Caco-2 (cell line): Measurements from ENCODE around the gene FRMD3. TPM values are rescaled to one million over a fixed set of nuclear protein-coding genes. Genes with fewer than 3 reads are reported as not detected.
A peak's percentile ranks its signal among the peaks of the same experiment; 100 is the strongest.

Experiments used
- BruUV-seq: library from RNA; stranded (reverse); fragments of 400-500 nt; replicated peaks from 2 replicates; lab custom pipeline; 2021; lab: Mats Ljungman, UMichigan
- CTCF ChIA-PET: fragments of 300-600 bp; sonication (Branson Sonifier 250); formaldehyde crosslinking; loops from one replicate; lab custom pipeline; 2022; ENCODE audit warnings: antibody characterized with exemption; lab: Charles Lee
- POLR2A ChIA-PET: fragments of 300-600 bp; sonication (Branson Sonifier 250); formaldehyde crosslinking; loops from one replicate; lab custom pipeline; 2022; ENCODE audit warnings: antibody characterized with exemption; lab: Charles Lee
- DNase-seq, 2 experiments: peaks; one replicate each; pipeline versions ENCODE4 v3.0.0 to v3.0.0-alpha.2; 2020 to 2022
- H3K27me3 ChIP-seq: replicated peaks from 2 replicates; pipeline ENCODE4 v1.6.0; 2011; ENCODE audit warnings: low read length; ENCODE audit not compliant: control insufficient read depth, insufficient read depth
- H3K36me3 ChIP-seq: 2 replicates; pipeline ENCODE4 v1.5.1; 2011; ENCODE audit warnings: low read length; ENCODE audit not compliant: control insufficient read depth, insufficient read depth
- H3K4me1 ChIP-seq: fragments of 250-450 bp; sonication (Bioruptor Pico); 2 replicates; pipeline ENCODE4 v1.5.1; 2020; ENCODE audit warnings: mild to moderate bottlenecking
- H3K4me3 ChIP-seq: 2 replicates; pipeline ENCODE4 v1.5.1; 2011; ENCODE audit warnings: low read depth, mild to moderate bottlenecking, control low read depth, low read length
- H3K9me3 ChIP-seq: fragments of 250-450 bp; sonication (Bioruptor Pico); 2 replicates; pipeline ENCODE4 v1.5.1; 2020; ENCODE audit warnings: mild to moderate bottlenecking, moderate library complexity
- H3K27ac Mint-ChIP-seq: one replicate; pipeline ENCODE4 v1.8.0; 2022; ENCODE audit warnings: mixed read lengths; ENCODE audit not compliant: unreplicated experiment
- H3K27me3 Mint-ChIP-seq: one replicate; pipeline ENCODE4 v1.8.0; 2022; ENCODE audit warnings: mixed read lengths; ENCODE audit not compliant: insufficient read depth, unreplicated experiment
- H3K36me3 Mint-ChIP-seq: one replicate; pipeline ENCODE4 v1.8.0; 2022; ENCODE audit warnings: mild to moderate bottlenecking, mixed read lengths; ENCODE audit not compliant: insufficient read depth, unreplicated experiment
- H3K4me1 Mint-ChIP-seq: one replicate; pipeline ENCODE4 v1.8.0; 2022; ENCODE audit warnings: low read depth, mixed read lengths; ENCODE audit not compliant: unreplicated experiment
- H3K4me3 Mint-ChIP-seq: one replicate; pipeline ENCODE4 v1.8.0; 2022; ENCODE audit warnings: mild to moderate bottlenecking, moderate library complexity, mixed read lengths; ENCODE audit not compliant: unreplicated experiment
- H3K9me3 Mint-ChIP-seq: one replicate; pipeline ENCODE4 v1.8.0; 2022; ENCODE audit warnings: mixed read lengths; ENCODE audit not compliant: unreplicated experiment
- intact Hi-C: fragments of 100-400 bp; cut with micrococcal nuclease; formaldehyde crosslinking; loops from one replicate; pipeline ENCODE4 v1.10.0; 2022; ENCODE audit not compliant: unreplicated experiment
- total RNA-seq: library from RNA; stranded (reverse); gene quantifications from 2 replicates; pipeline ENCODE4 v1.2.3, GENCODE V29; 2022
- TF ChIP-seq, protein P1 (sequence below), 2 experiments: fragments of 200-600 bp in 1 of 2; IDR thresholded peaks; 1 replicate in 1 of 2; 2 replicates in 1 of 2; pipeline versions ENCODE4 v1.5.1 to v1.8.0; 2011 to 2022; ENCODE audit warnings: antibody characterized with exemption in 1 of 2, control low read depth in 1 of 2, inconsistent platforms in 1 of 2, low read depth in 1 of 2, low read length in 1 of 2, mild to moderate bottlenecking in 1 of 2, moderate library complexity in 1 of 2; ENCODE audit not compliant: insufficient read depth in 1 of 2, severe bottlenecking in 1 of 2, unreplicated experiment in 1 of 2

FRMD3 gene
- total RNA-seq, 1 experiment from 2014 or later, result not detected

DNA sequence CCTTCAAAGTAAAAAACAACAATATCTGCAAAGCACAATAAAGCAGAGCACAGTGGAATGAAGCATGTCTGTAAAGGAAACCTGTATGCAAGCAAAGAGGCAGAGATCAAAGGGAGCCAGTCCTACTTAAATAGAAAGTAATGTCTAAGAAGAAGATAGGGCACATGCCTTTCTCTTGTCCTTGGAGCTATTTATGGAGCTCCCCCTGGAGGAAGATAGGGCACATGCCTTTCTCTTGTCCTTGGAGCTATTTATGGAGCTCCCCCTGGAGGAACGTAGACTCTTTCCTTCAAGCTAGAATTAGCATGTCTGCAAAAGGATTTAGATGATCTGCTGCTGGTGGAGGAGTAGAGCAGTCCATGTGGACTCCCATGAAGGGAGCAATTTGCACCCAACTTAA is 307.2 kb downstream of the FRMD3 start:
- Mint-ChIP-seq H3K27me3 (no peaks in the 10 kb centered on the region), H3K27ac (no peak overlapping the region), H3K9me3 (no peaks in the 10 kb centered on the region), H3K4me1 (no peaks in the 10 kb centered on the region), H3K4me3 (no peak overlapping the region), H3K36me3 (no peaks in the 10 kb centered on the region)
- Histone ChIP-seq H3K4me3 (no peak overlapping the region), H3K36me3 (no peaks in the 10 kb centered on the region), H3K9me3 (no peaks in the 10 kb centered on the region), H3K4me1 (no peaks in the 10 kb centered on the region), H3K27me3 (no peaks in the 10 kb centered on the region)
- POLR2A ChIA-PET, result no interaction called here
- intact Hi-C loops, result loop anchor here (1.0 kb wide), 1 partner anchor 32 kb away; no protein-coding TSS in a partner anchor
- TF ChIP-seq, protein P1, sequence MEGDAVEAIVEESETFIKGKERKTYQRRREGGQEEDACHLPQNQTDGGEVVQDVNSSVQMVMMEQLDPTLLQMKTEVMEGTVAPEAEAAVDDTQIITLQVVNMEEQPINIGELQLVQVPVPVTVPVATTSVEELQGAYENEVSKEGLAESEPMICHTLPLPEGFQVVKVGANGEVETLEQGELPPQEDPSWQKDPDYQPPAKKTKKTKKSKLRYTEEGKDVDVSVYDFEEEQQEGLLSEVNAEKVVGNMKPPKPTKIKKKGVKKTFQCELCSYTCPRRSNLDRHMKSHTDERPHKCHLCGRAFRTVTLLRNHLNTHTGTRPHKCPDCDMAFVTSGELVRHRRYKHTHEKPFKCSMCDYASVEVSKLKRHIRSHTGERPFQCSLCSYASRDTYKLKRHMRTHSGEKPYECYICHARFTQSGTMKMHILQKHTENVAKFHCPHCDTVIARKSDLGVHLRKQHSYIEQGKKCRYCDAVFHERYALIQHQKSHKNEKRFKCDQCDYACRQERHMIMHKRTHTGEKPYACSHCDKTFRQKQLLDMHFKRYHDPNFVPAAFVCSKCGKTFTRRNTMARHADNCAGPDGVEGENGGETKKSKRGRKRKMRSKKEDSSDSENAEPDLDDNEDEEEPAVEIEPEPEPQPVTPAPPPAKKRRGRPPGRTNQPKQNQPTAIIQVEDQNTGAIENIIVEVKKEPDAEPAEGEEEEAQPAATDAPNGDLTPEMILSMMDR (IDR thresholded peaks at IDR 0.05; ENCODE audit: insufficient read depth in 1 of 2, low read depth in 1 of 2, low read length in 1 of 2, severe bottlenecking in 1 of 2, unreplicated experiment in 1 of 2), result no peak
- CTCF ChIA-PET, result interaction anchor here (0.7 to 0.9 kb wide), 2 partner anchors 11 to 390 kb away, joined by 3 read pairs; no protein-coding TSS in a partner anchor
- BruUV-seq, result no TSS peak
- peak in 1 of 2 experiments; percentile 5 for DNase-seq

DNA sequence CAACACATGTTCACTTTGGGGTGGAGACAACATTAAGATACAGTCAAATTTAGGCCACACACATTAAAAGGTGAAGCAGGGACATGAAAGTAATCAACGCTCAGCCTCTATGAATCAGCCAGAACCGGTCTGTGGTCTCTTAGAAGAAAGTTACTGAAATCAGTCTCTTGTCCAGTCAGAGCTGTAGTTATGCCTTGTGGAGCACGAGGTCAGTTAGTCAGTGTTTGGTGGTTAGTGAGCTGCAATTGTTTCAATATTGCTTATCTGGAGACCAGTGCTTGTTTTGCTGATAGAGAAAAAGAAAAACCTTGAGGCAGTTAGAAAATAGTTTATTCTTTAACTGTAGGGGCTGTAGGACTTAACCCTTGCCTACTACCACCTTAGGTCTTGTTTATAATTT is 317.5 kb downstream of the FRMD3 start:
- intact Hi-C loops, result no loop called here
- POLR2A ChIA-PET, result no interaction called here
- no peak overlapping the region for H3K4me3 ChIP-seq
- Mint-ChIP-seq H3K9me3 (no peaks in the 10 kb centered on the region), H3K27ac (no peak overlapping the region), H3K4me1 (no peaks in the 10 kb centered on the region), H3K36me3 (no peaks in the 10 kb centered on the region), H3K27me3 (no peaks in the 10 kb centered on the region), H3K4me3 (peak overlapping the region; percentile 78)
- H3K27me3 ChIP-seq, result no peaks in the 10 kb centered on the region
- TF ChIP-seq, protein P1 (IDR thresholded peaks at IDR 0.05; ENCODE audit: insufficient read depth in 1 of 2, low read depth in 1 of 2, low read length in 1 of 2, severe bottlenecking in 1 of 2, unreplicated experiment in 1 of 2), result no peak
- no peaks in the 10 kb centered on the region for H3K9me3 ChIP-seq
- DNase-seq, result no peak
- CTCF ChIA-PET, result interaction anchor here (0.6 kb wide), 1 partner anchor 157 kb away, joined by 3 read pairs; no protein-coding TSS in a partner anchor
- no TSS peak for BruUV-seq
- no peaks in the 10 kb centered on the region for H3K36me3 ChIP-seq
- 0 out of 2 replicates have a peak, but pooled peaks cover 9% of the 10 kb centered on the region for H3K4me1 ChIP-seq

DNA sequence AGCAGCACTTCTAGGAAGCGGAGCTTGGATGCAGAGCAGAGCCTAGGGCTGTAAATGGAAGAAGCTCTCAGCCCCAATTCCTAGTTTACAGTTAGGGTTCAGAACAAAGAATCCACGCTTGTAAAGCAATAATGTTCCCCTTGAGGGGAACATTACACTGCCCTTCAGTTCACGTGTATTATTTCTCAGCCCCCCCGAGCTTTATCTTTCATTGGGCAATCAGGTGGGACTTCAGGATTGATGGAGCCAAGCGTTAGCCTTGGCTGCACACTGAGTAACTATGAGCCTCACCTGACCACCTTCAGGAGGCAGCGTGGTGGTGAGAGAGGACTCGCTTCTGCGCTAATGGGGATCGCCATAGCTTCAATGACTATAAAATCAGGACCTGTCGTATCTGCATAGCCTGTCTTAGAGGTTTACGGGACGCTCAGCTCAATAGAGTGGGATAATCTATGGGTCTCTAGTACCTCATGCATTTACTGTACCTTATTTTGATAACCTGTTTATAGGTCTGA is 318.2 kb downstream of the FRMD3 start:
- intact Hi-C loops, result no loop called here
- H3K9me3 Mint-ChIP-seq, result no peaks in the 10 kb centered on the region
- ChIA-PET CTCF (interaction anchor here (0.6 to 1.1 kb wide), 4 partner anchors 11 to 324 kb away, joined by 3 to 4 read pairs (median 3); no protein-coding TSS in a partner anchor), POLR2A (no interaction called here)
- 0 out of 2 replicates have a peak, but pooled peaks cover 9% of the 10 kb centered on the region for H3K4me1 ChIP-seq
- DNase-seq, result no peak
- H3K4me3 Mint-ChIP-seq, result peak overlapping the region; percentile 78
- TF ChIP-seq, protein P1 (IDR thresholded peaks at IDR 0.05; ENCODE audit: insufficient read depth in 1 of 2, low read depth in 1 of 2, low read length in 1 of 2, severe bottlenecking in 1 of 2, unreplicated experiment in 1 of 2), result no peak
- no peaks in the 10 kb centered on the region for H3K36me3 ChIP-seq
- no peaks in the 10 kb centered on the region for H3K27me3 ChIP-seq
- H3K36me3 Mint-ChIP-seq, result no peaks in the 10 kb centered on the region
- no peaks in the 10 kb centered on the region for H3K4me1 Mint-ChIP-seq
- H3K4me3 ChIP-seq, result peak overlapping the region; percentile 32
- BruUV-seq, result no TSS peak
- no peaks in the 10 kb centered on the region for H3K27me3 Mint-ChIP-seq
- H3K9me3 ChIP-seq, result no peaks in the 10 kb centered on the region
- peak overlapping the region; percentile 53 for H3K27ac Mint-ChIP-seq
